OCI-LY1 (cell line): ENCODE measurements around the gene NKRF.

Source experiments
- CTCF ChIP-seq: fragments of 200-600 bp; sonication (generic), shearing (Covaris generic); IDR thresholded peaks from 2 replicates; pipeline ENCODE4 v1.5.1; 2017; ENCODE audit warnings: mild to moderate bottlenecking, antibody characterized with exemption, low read length, moderate library complexity, mixed read lengths
- EZH2 ChIP-seq: fragments of 200-600 bp; sonication (generic), shearing (Covaris generic); IDR thresholded peaks from 2 replicates; pipeline ENCODE4 v1.8.0; 2017; ENCODE audit warnings: borderline replicate concordance, mixed run types, mild to moderate bottlenecking, antibody characterized with exemption, low read length, moderate library complexity, mixed read lengths

- TF ChIP-seq CTCF (no peak), EZH2 (no peak)
Measured at GRCh38 chrX:119624951-119625668, 18.9 kb upstream of the NKRF start.
